Bronchial epithelial cell (primary cell): Measurements from ENCODE around the gene TMPRSS2. TPM values are rescaled to one million over a fixed set of nuclear protein-coding genes. Genes with fewer than 3 reads are reported as not detected.

Source experiments
- DNase-seq: peaks from one replicate; pipeline ENCODE4 v3.0.0-alpha.2; 2010; ENCODE audit warnings: low read depth
- FAIRE-seq: peaks from 2 replicates; lab custom pipeline; 2011; peaks lifted over from hg19 to GRCh38; lab: Jason Lieb, UNC
- H3K27me3 ChIP-seq: 2 replicates; pipeline ENCODE4 v1.5.1; 2011; ENCODE audit warnings: low read length; ENCODE audit not compliant: control insufficient read depth, insufficient read depth
- H3K36me3 ChIP-seq: 2 replicates; pipeline ENCODE4 v1.5.1; 2011; ENCODE audit warnings: low read length; ENCODE audit not compliant: control insufficient read depth, insufficient read depth
- H3K4me3 ChIP-seq: 2 replicates; pipeline ENCODE4 v1.5.1; 2011; ENCODE audit warnings: mild to moderate bottlenecking, low read depth, low read length, control low read depth
- CTCF ChIP-seq: IDR thresholded peaks from 2 replicates; pipeline ENCODE4 v1.5.1; 2011; ENCODE audit warnings: mild to moderate bottlenecking, moderate library complexity, low read length, control low read depth, inconsistent platforms; ENCODE audit not compliant: insufficient read depth, severe bottlenecking
- total RNA-seq: library from RNA; depleted of rRNA; stranded (reverse); fragments of >200 nt; gene quantifications from 2 replicates; pipeline ENCODE4 v1.2.1, GENCODE V29; 2014

TMPRSS2 gene
- total RNA-seq, 1 donor from 2014 or later, result 3.7 TPM

- no peak for TF ChIP-seq CTCF
- no peak for DNase-seq
Observed at GRCh38 chr21:41453198-41453597, 54.8 kb downstream of the TMPRSS2 start.

GRCh38 chr21:41451753-41452676 lies 55.9 kb downstream of the TMPRSS2 start:
- Histone ChIP-seq H3K36me3 (no peaks in the 10 kb centered on the region), H3K27me3 (no peaks in the 10 kb centered on the region), H3K4me3 (no peak overlapping the region)
- FAIRE-seq, result no peak
- peak; percentile 33 for DNase-seq
- no peak for TF ChIP-seq CTCF

More at GRCh38 chr21:41453198-41453597, 54.8 kb downstream of the TMPRSS2 start:
- no peaks in the 10 kb centered on the region for H3K27me3 ChIP-seq
- no peak for FAIRE-seq
- H3K4me3 ChIP-seq, result no peak overlapping the region
- H3K36me3 ChIP-seq, result no peaks in the 10 kb centered on the region

GRCh38 chr21:41449613-41450012 lies 58.3 kb downstream of the TMPRSS2 start:
- Histone ChIP-seq H3K4me3 (no peak overlapping the region), H3K36me3 (no peaks in the 10 kb centered on the region), H3K27me3 (no peaks in the 10 kb centered on the region)
- FAIRE-seq (no peak), DNase-seq (no peak)
- no peak for TF ChIP-seq CTCF

GRCh38 chr21:41447356-41447755 lies 60.6 kb downstream of the TMPRSS2 start:
- Histone ChIP-seq H3K36me3 (no peaks in the 10 kb centered on the region), H3K4me3 (no peak overlapping the region)
- FAIRE-seq, result no peak

GRCh38 chr21:41446586-41446985 lies 61.4 kb downstream of the TMPRSS2 start:
- no peak for TF ChIP-seq CTCF
- Histone ChIP-seq H3K27me3 (no peaks in the 10 kb centered on the region), H3K4me3 (no peak overlapping the region), H3K36me3 (no peaks in the 10 kb centered on the region)
- FAIRE-seq, result no peak
- no peak for DNase-seq

More at GRCh38 chr21:41447356-41447755, 60.6 kb downstream of the TMPRSS2 start:
- H3K27me3 ChIP-seq, result no peaks in the 10 kb centered on the region
- TF ChIP-seq CTCF, result no peak
- DNase-seq, result no peak
